Right atrium auricular region (tissue), 2 donors: ENCODE results near the gene SERINC5. TPM values are rescaled to one million over a fixed set of nuclear protein-coding genes. Genes with fewer than 3 reads are reported as not detected.

Experiments used
- DNase-seq: peaks from one replicate; pipeline ENCODE4 v3.0.0-alpha.2; 2019; ENCODE audit warnings: low spot score
- H3K27ac ChIP-seq, 2 donors: fragments of 200-600 bp; sonication (generic); 1 replicate in 1 of 2; 2 replicates in 1 of 2; pipeline ENCODE4 v1.5.1; 2016 to 2019
- H3K27me3 ChIP-seq, 2 donors: fragments of 200-600 bp; sonication (generic); one replicate each; pipeline versions ENCODE4 v1.5.1 to v1.6.0; 2017 to 2019
- H3K36me3 ChIP-seq: fragments of 200-600 bp; sonication (generic); one replicate; pipeline ENCODE4 v1.5.1; 2016
- H3K4me1 ChIP-seq, 2 donors: fragments of 200-600 bp; sonication (generic); one replicate each; pipeline versions ENCODE4 v1.5.1 to v1.6.0; 2017 to 2019
- H3K4me3 ChIP-seq, 2 donors: fragments of 200-600 bp; sonication (generic); 1 replicate in 1 of 2; 2 replicates in 1 of 2; pipeline ENCODE4 v1.5.1; 2017 to 2019; ENCODE audit warnings: mild to moderate bottlenecking in 1 of 2, moderate library complexity in 1 of 2
- H3K9me3 ChIP-seq, 2 donors: fragments of 200-600 bp; sonication (generic); one replicate each; pipeline ENCODE4 v1.5.1; 2019
- CTCF ChIP-seq, 2 donors: fragments of 200-600 bp; sonication (generic); IDR thresholded peaks; one replicate each; pipeline ENCODE4 v1.5.1; 2019; ENCODE audit warnings: antibody characterized with exemption in 2 of 2
- total RNA-seq, 2 donors: library from RNA; depleted of rRNA; stranded (reverse); fragments of >200 nt; gene quantifications; one replicate each; pipeline ENCODE4 v1.1.0, GENCODE V29; 2016

The SERINC5 gene
- total RNA-seq, 2 donors from 2014 or later = 9.2 to 11.0 TPM

- no peak for DNase-seq
- no peak for TF ChIP-seq CTCF (IDR thresholded peaks at IDR 0.05)
- Histone ChIP-seq H3K9me3 (no peaks in the 10 kb centered on the region), H3K4me3 (no peak overlapping the region), H3K36me3 (no peaks in the 10 kb centered on the region), H3K4me1 (peaks cover 0 to 37% of the 10 kb centered on the region in 2 donors), H3K27me3 (no peaks in the 10 kb centered on the region), H3K27ac (no peak overlapping the region)
Measured at GRCh38 chr5:80182809-80183580, 72.9 kb downstream of the SERINC5 start.

GRCh38 chr5:80181618-80182211 is 74.1 kb downstream of the SERINC5 start:
- Histone ChIP-seq H3K4me3 (no peak overlapping the region), H3K9me3 (no peaks in the 10 kb centered on the region), H3K27ac (no peak overlapping the region), H3K27me3 (no peaks in the 10 kb centered on the region), H3K36me3 (no peaks in the 10 kb centered on the region), H3K4me1 (peaks cover 0 to 24% of the 10 kb centered on the region in 2 donors)
- TF ChIP-seq CTCF (IDR thresholded peaks at IDR 0.05) = no peak
- no peak for DNase-seq

- no peak overlapping the region for H3K4me3 ChIP-seq
- no peaks in the 10 kb centered on the region for H3K4me1 ChIP-seq
- H3K27ac ChIP-seq = no peak overlapping the region
- H3K27me3 ChIP-seq = no peaks in the 10 kb centered on the region
- peaks cover 7% of the 10 kb centered on the region for H3K36me3 ChIP-seq
- TF ChIP-seq CTCF (IDR thresholded peaks at IDR 0.05) = no peak
- no peak for DNase-seq
- no peaks in the 10 kb centered on the region for H3K9me3 ChIP-seq
Measured at GRCh38 chr5:80177236-80177635, 78.6 kb downstream of the SERINC5 start.

GRCh38 chr5:80175337-80175736 is 80.5 kb downstream of the SERINC5 start:
- H3K4me1 ChIP-seq = no peaks in the 10 kb centered on the region
- no peaks in the 10 kb centered on the region for H3K27me3 ChIP-seq
- no peak for TF ChIP-seq CTCF (IDR thresholded peaks at IDR 0.05)
- no peak overlapping the region for H3K27ac ChIP-seq
- peaks cover 7% of the 10 kb centered on the region for H3K36me3 ChIP-seq
- no peak overlapping the region for H3K4me3 ChIP-seq
- H3K9me3 ChIP-seq = no peaks in the 10 kb centered on the region
- DNase-seq = no peak

- H3K4me1 ChIP-seq = no peaks in the 10 kb centered on the region
- H3K27me3 ChIP-seq = no peaks in the 10 kb centered on the region
- peaks cover 7% of the 10 kb centered on the region for H3K36me3 ChIP-seq
- DNase-seq = no peak
- no peak overlapping the region for H3K27ac ChIP-seq
- no peak overlapping the region for H3K4me3 ChIP-seq
- H3K9me3 ChIP-seq = no peaks in the 10 kb centered on the region
- TF ChIP-seq CTCF (IDR thresholded peaks at IDR 0.05) = no peak
Measured at GRCh38 chr5:80174790-80175189, 81.1 kb downstream of the SERINC5 start.
